HCT116 (cell line): ENCODE results near the gene ZNF79.

Experiments
- CTCF ChIP-seq, 3 experiments: fragments of 200-600 bp in 1 of 3; sonication (generic) in 1 of 3; IDR thresholded peaks in 2 of 3; conservative IDR thresholded peaks in 1 of 3; 2 replicates each; pipeline ENCODE4 v1.5.1; 2012 to 2017; ENCODE audit warnings: low read depth in 2 of 3, low read length in 2 of 3, antibody characterized with exemption in 1 of 3, borderline replicate concordance in 1 of 3, control low read depth in 1 of 3, mild to moderate bottlenecking in 1 of 3, mixed read lengths in 1 of 3, mixed run types in 1 of 3, moderate library complexity in 1 of 3; ENCODE audit not compliant: insufficient read depth in 1 of 3
- POLR2AphosphoS5 ChIP-seq: IDR thresholded peaks from 2 replicates; pipeline ENCODE4 v1.6.1; 2011; ENCODE audit warnings: mild to moderate bottlenecking, low read depth, low read length, moderate library complexity
- RAD21 ChIP-seq: IDR thresholded peaks from 2 replicates; pipeline ENCODE4 v1.6.1; 2012; ENCODE audit warnings: low read depth, mild to moderate bottlenecking
- YY1 ChIP-seq: IDR thresholded peaks from 2 replicates; pipeline ENCODE4 v1.6.1; 2011; ENCODE audit warnings: low read length, low read depth, moderate library complexity, mild to moderate bottlenecking; ENCODE audit not compliant: insufficient replicate concordance; ENCODE audit errors: extremely low read depth

GRCh38 chr9:127421057-127421456 is 3.1 kb upstream of the ZNF79 start:
- TF ChIP-seq CTCF (IDR thresholded peaks at IDR 0.05 in 2 of 3, conservative IDR thresholded peaks at IDR 0.05 in 1 of 3; ENCODE audit: borderline replicate concordance in 1 of 3, insufficient read depth in 1 of 3, low read depth in 2 of 3, low read length in 2 of 3): no peak
- no peak for TF ChIP-seq RAD21
- no peak for TF ChIP-seq POLR2AphosphoS5
- no peak for TF ChIP-seq YY1
